MM.1S (cell line): ENCODE measurements around the gene IQGAP1.

Experiments
- CTCF ChIP-seq: fragments of 300-600 bp; sonication (generic); IDR thresholded peaks from 2 replicates; pipeline ENCODE4 v1.5.1; 2016; ENCODE audit warnings: antibody characterized with exemption, low read length, mixed read lengths
- EZH2 ChIP-seq: fragments of 300-600 bp; sonication (generic); optimal IDR thresholded peaks from 2 replicates; pipeline ENCODE3; 2017; ENCODE audit warnings: low read depth, mild to moderate bottlenecking, antibody characterized with exemption, low read length, mixed read lengths
- EZH2phosphoT487 ChIP-seq: fragments of 300-600 bp; sonication (generic); IDR thresholded peaks from 2 replicates; pipeline ENCODE4 v1.6.1; 2018; ENCODE audit warnings: antibody characterized with exemption, low read length

- TF ChIP-seq CTCF (peak; percentile 25; the same call in 1 of the 2 replicates), EZH2 (no peak), EZH2phosphoT487 (no peak)
Measured at GRCh38 chr15:90340345-90340744, 47.7 kb upstream of the IQGAP1 start.
